Ovary (tissue), 3 donors: ENCODE data around the gene MKRN2.

Experiments used
- CTCF ChIP-seq, 3 donors: fragments of 450-650 bp in 2 of 3; fragments of 200-600 bp in 1 of 3; IDR thresholded peaks; one replicate each; pipeline versions ENCODE4 v1.5.1 to v1.8.0; 2016 to 2022; ENCODE audit warnings: antibody characterized with exemption in 3 of 3, mild to moderate bottlenecking in 1 of 3
- EP300 ChIP-seq: sonication (generic); formaldehyde crosslinking; IDR thresholded peaks from one replicate; pipeline ENCODE4 v1.6.1; 2017; ENCODE audit warnings: antibody characterized with exemption
- POLR2A ChIP-seq: fragments of 450-650 bp; IDR thresholded peaks from one replicate; pipeline ENCODE4 v1.6.1; 2017; ENCODE audit warnings: antibody characterized with exemption, mild to moderate bottlenecking, moderate library complexity
- donor health status: DM: no; HTN: no; CAD: no.

DNA sequence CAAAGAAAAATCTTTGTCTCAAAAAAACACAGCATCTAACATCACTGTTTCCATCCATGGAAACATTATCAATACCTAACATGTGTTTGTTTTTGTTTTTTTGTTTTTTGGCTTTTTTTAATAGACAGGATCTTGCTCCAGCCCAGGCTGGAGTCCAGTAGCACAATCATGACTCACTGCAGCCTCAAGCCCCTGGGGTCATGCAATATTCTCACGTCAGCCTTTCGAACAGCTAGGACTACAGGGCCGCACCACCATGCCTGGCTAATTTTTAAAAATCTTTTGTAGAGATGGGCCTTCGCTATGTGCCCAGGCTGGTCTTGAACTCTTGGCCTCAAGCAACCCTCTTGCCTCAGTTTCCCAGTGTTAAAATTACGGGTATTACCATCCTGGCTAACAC, 54.2 kb downstream of the MKRN2 start:
- TF ChIP-seq CTCF (IDR thresholded peaks at IDR 0.05) (no peak), POLR2A (no peak), EP300 (no peak)
